Karpas-422 (cell line): ENCODE measurements around the gene TECPR1. TPM values are rescaled to one million over a fixed set of nuclear protein-coding genes. Genes with fewer than 3 reads are reported as not detected.

Experiments
- DNase-seq: peaks from one replicate; pipeline ENCODE4 v3.0.0-alpha.2; 2015
- H2AFZ ChIP-seq: fragments of 200-600 bp; sonication (generic); 2 replicates; pipeline ENCODE4 v1.6.1; 2014; ENCODE audit warnings: antibody characterized with exemption, low read length, mixed read lengths
- H3K27ac ChIP-seq: fragments of 200-600 bp; sonication (generic); 2 replicates; pipeline ENCODE4 v1.5.1; 2014; ENCODE audit warnings: mild to moderate bottlenecking, low read length, moderate library complexity
- H3K27me3 ChIP-seq: fragments of 200-600 bp; sonication (generic); 2 replicates; pipeline ENCODE4 v1.6.1; 2014; ENCODE audit warnings: low read length, mixed read lengths
- H3K36me3 ChIP-seq: fragments of 200-600 bp; sonication (generic); 2 replicates; pipeline ENCODE4 v1.6.1; 2014; ENCODE audit warnings: low read length, mixed read lengths; ENCODE audit not compliant: insufficient read depth
- H3K4me1 ChIP-seq: fragments of 200-600 bp; sonication (generic); 2 replicates; pipeline ENCODE4 v1.6.1; 2014; ENCODE audit warnings: mild to moderate bottlenecking, low read length, mixed read lengths
- H3K4me2 ChIP-seq: fragments of 200-600 bp; sonication (generic); 2 replicates; pipeline ENCODE4 v1.6.1; 2014; ENCODE audit warnings: low read length, low read depth, mild to moderate bottlenecking; ENCODE audit not compliant: poor library complexity, severe bottlenecking
- H3K4me3 ChIP-seq: fragments of 200-600 bp; sonication (generic); 2 replicates; pipeline ENCODE4 v1.5.1; 2014; ENCODE audit warnings: mild to moderate bottlenecking, antibody characterized with exemption, low read length, mixed read lengths
- H3K79me2 ChIP-seq: fragments of 200-600 bp; sonication (generic); 2 replicates; pipeline ENCODE4 v1.6.1; 2014; ENCODE audit warnings: mild to moderate bottlenecking, low read length, mixed read lengths
- H3K9ac ChIP-seq: fragments of 200-600 bp; sonication (generic); 2 replicates; pipeline ENCODE4 v1.6.0; 2014; ENCODE audit warnings: low read length
- H3K9me2 ChIP-seq: fragments of 200-600 bp; sonication (generic), shearing (Covaris generic); replicated peaks from 2 replicates; pipeline ENCODE4 v1.6.0; 2014; ENCODE audit warnings: mild to moderate bottlenecking, low read length, moderate library complexity; ENCODE audit not compliant: insufficient read depth
- H3K9me3 ChIP-seq: fragments of 300-700, 200-600 bp; sonication (generic); 2 replicates; pipeline ENCODE4 v1.6.1; 2014; ENCODE audit warnings: low read length, mixed read lengths
- H4K20me1 ChIP-seq: fragments of 200-600 bp; sonication (generic); 2 replicates; pipeline ENCODE4 v1.6.1; 2014; ENCODE audit warnings: mild to moderate bottlenecking, antibody characterized with exemption, low read length, low read depth; ENCODE audit not compliant: insufficient read depth
- total RNA-seq: library from RNA; depleted of rRNA; stranded (reverse); fragments of >200 nt; shearing (Covaris generic); gene quantifications from 2 replicates; pipeline ENCODE4 v1.2.3, GENCODE V29; 2014; ENCODE audit warnings: low replicate concordance

Gene TECPR1
- total RNA-seq, 1 experiment from 2014 or later = 30.7 TPM

DNA sequence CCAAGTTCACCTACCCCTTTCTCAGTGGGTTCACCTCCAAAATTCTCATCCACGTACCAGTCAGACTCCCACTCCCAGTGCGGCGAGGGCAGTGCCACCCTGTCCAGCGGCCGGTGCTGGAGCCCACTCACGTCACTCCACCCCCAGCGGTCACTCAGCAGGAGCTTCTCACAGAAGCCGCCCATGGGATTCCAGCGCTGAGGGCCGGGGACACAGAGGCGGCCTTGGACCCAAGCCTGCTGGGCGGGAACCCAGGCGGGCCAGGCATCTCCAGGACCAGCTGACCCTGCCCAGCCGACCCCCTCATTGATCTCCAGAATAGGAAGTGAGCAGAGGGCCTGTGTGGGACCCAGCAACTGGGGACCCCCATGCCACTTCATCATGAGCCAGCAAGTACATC is 7.2 kb downstream of the TECPR1 start:
- Histone ChIP-seq H3K9ac (no peak overlapping the region), H3K9me2 (no peaks in the 10 kb centered on the region), H3K4me3 (no peak overlapping the region), H3K4me1 (no peaks in the 10 kb centered on the region), H3K4me2 (no peak overlapping the region), H3K27me3 (no peaks in the 10 kb centered on the region), H3K9me3 (no peaks in the 10 kb centered on the region), H3K27ac (no peak overlapping the region), H3K79me2 (no peaks in the 10 kb centered on the region), H2AFZ (no peak overlapping the region), H4K20me1 (no peaks in the 10 kb centered on the region), H3K36me3 (no peaks in the 10 kb centered on the region)
- DNase-seq = no peak

DNA sequence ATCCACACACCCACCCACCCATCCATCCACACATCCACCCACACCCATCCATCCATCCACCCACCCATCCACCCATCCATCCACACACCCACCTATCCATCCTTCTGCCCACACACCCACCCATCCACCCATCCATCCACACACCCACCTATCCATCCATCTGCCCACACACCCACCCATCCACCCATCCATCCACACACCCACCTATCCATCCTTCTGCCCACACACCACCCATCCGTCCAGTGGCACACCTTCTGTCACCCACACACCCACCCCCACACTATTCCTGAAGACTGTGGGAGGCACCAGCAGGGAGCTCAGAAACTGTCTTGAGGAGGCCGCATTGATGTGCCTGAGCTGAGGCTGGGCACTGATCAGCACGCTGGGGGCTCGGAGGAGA is 9.1 kb downstream of the TECPR1 start:
- Histone ChIP-seq H3K79me2 (no peaks in the 10 kb centered on the region), H3K27me3 (no peaks in the 10 kb centered on the region), H3K9me3 (no peaks in the 10 kb centered on the region), H3K9me2 (no peaks in the 10 kb centered on the region), H3K4me1 (no peaks in the 10 kb centered on the region), H3K9ac (no peak overlapping the region), H2AFZ (no peak overlapping the region), H3K4me3 (no peak overlapping the region), H4K20me1 (no peaks in the 10 kb centered on the region), H3K4me2 (no peak overlapping the region), H3K36me3 (no peaks in the 10 kb centered on the region), H3K27ac (no peak overlapping the region)
- no peak for DNase-seq

DNA sequence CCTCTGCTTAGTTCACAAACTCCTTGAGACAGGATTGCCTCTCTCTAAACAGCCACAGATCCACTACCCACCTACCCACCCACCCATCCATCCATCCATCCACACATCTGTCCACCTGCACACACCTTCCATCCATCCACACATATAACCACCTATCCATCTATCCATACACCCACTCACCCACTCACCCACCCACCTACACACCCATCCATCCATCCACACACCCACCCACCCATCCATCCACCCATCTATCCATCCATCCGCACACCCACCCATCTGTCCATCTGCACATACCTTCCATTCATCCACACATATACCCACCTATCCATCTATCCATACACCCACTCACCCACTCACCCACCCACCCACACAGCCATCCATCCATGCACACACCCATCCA is 9.7 kb downstream of the TECPR1 start:
- Histone ChIP-seq H3K36me3 (no peaks in the 10 kb centered on the region), H2AFZ (no peak overlapping the region), H3K27me3 (no peaks in the 10 kb centered on the region), H3K4me2 (no peak overlapping the region), H3K27ac (no peak overlapping the region), H3K9me2 (no peaks in the 10 kb centered on the region), H3K4me3 (no peak overlapping the region), H3K79me2 (no peaks in the 10 kb centered on the region), H4K20me1 (no peaks in the 10 kb centered on the region), H3K9me3 (no peaks in the 10 kb centered on the region), H3K9ac (no peak overlapping the region), H3K4me1 (no peaks in the 10 kb centered on the region)
- no peak for DNase-seq

DNA sequence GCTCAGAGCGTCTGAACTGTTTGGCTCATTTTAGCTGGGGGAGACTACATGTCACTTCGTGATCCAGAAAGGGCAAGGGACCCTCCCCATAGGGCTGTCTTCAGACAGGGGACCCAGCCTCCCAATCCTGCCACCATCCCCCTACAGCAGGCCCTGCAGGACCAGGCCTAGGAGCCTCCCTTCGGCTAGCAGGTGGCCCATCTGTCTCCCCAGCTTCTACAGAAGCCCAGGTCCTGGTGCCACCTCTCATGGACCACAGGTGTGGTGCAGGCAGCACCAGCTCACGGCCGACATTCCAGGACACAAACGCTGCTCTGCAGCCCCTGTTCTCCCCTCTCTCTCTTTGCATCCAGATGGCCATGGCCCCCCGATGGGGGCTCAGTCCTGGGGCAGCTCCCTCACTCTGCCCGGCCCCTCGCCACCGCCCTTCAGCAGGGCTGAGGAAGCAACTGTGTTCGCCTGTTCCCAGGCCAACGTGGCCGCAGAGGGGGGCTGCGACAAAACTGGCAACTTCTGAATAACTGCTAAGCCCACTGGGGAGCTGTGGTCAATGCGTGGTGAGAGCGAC is 10.3 kb downstream of the TECPR1 start:
- Histone ChIP-seq H2AFZ (no peak overlapping the region), H3K4me1 (no peaks in the 10 kb centered on the region), H3K9me3 (no peaks in the 10 kb centered on the region), H3K27ac (no peak overlapping the region), H3K27me3 (no peaks in the 10 kb centered on the region), H4K20me1 (no peaks in the 10 kb centered on the region), H3K9ac (no peak overlapping the region), H3K4me2 (no peak overlapping the region), H3K79me2 (no peaks in the 10 kb centered on the region), H3K9me2 (no peaks in the 10 kb centered on the region), H3K36me3 (no peaks in the 10 kb centered on the region), H3K4me3 (no peak overlapping the region)
- DNase-seq = no peak

DNA sequence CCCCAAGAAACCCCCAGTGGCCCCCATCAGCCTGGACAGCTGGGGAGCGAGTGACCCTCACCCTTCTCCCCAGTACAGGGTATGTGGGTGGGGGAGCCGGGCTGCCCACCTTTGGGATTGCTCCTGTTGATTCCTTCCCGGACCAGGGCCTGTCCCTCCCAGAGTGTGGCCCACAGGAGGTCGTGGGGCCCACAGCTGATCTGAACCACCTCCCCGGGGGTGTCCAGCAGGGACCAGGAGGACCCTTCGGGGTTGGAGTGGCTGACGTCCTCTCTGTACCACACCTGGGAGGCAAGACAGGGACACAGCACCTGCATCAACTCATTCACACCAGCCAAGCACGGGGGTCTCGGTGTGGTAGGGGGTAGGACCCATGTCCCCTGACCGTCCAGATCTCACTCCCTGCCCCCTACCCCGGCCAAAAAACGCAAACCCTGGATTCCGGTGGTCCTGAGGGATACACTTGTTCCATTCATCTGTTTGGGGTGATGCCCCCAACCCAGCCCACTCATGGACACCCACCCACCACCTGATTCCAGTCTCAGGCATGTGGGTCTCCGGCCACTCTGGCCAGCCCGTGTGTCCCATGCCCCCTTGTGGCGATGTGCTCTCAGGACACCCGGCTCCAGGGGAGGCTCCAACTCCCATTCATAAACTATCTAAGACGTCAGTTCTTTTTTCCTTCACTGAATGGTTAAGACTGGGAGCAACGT is 10.9 kb downstream of the TECPR1 start:
- Histone ChIP-seq H3K27me3 (no peaks in the 10 kb centered on the region), H3K79me2 (no peaks in the 10 kb centered on the region), H3K4me1 (no peaks in the 10 kb centered on the region), H3K9me2 (no peaks in the 10 kb centered on the region), H3K9me3 (no peaks in the 10 kb centered on the region), H3K36me3 (no peaks in the 10 kb centered on the region), H3K4me2 (no peak overlapping the region), H3K27ac (no peak overlapping the region), H4K20me1 (no peaks in the 10 kb centered on the region), H2AFZ (no peak overlapping the region), H3K4me3 (no peak overlapping the region), H3K9ac (no peak overlapping the region)
- DNase-seq = peak; percentile 83

DNA sequence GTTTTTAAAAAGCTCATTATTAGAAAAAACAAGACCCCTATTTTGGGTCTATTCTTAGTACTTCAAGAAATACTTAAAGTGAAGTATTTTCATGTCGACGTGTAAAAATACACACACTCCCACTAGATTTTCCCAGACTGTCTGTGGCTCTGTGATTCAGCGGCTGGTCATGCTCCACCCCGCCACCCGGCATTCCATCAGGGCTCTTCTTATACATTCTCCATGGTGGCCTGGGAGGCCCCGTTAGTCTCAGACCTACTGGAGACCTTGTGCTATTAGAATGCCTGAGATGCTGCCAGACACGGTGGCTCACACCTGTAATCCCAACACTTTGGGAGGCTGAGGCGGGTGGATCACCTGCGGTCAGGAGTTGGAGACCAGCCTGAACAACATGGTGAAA is 13.1 kb downstream of the TECPR1 start:
- no peaks in the 10 kb centered on the region for H3K27me3 ChIP-seq
- H3K27ac ChIP-seq = no peak overlapping the region

DNA sequence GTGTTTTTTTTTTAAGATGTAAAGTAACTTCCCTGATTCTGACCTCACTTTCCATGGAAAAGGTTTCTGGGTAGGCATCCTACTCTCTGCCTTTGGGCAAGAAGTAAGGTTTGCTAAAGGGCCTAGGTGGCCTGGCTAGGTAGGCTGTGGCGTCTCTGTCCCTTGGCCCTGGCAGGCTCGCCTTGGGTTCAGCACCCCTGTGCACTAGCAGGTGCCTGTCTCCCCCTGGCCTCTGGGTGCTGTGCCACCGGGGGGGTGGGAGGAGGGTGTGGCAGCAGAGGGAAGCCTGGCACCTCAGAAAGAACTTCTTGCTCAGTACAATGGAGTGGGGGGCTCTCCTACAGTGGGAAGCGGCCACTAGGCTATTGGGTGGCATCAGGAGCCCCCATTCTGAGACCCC is 14.0 kb downstream of the TECPR1 start:
- H3K27ac ChIP-seq = no peak overlapping the region
- H3K9me3 ChIP-seq = no peaks in the 10 kb centered on the region
- no peaks in the 10 kb centered on the region for H3K79me2 ChIP-seq
- H3K4me2 ChIP-seq = no peak overlapping the region
- no peak overlapping the region for H3K9ac ChIP-seq
- no peak overlapping the region for H2AFZ ChIP-seq
- H3K4me1 ChIP-seq = no peaks in the 10 kb centered on the region
- no peaks in the 10 kb centered on the region for H3K27me3 ChIP-seq
- no peaks in the 10 kb centered on the region for H3K9me2 ChIP-seq
- no peaks in the 10 kb centered on the region for H4K20me1 ChIP-seq
- H3K4me3 ChIP-seq = no peak overlapping the region
- DNase-seq = no peak
- H3K36me3 ChIP-seq = no peaks in the 10 kb centered on the region

More for the DNA sequence above, 13.1 kb downstream of the TECPR1 start:
- H3K79me2 ChIP-seq = no peaks in the 10 kb centered on the region
- H3K4me3 ChIP-seq = no peak overlapping the region
- DNase-seq = no peak
- H3K9me3 ChIP-seq = no peaks in the 10 kb centered on the region
- H3K4me2 ChIP-seq = no peak overlapping the region
- no peaks in the 10 kb centered on the region for H4K20me1 ChIP-seq
- no peaks in the 10 kb centered on the region for H3K9me2 ChIP-seq
- H3K4me1 ChIP-seq = no peaks in the 10 kb centered on the region
- H3K36me3 ChIP-seq = no peaks in the 10 kb centered on the region
- H2AFZ ChIP-seq = no peak overlapping the region
- H3K9ac ChIP-seq = no peak overlapping the region

DNA sequence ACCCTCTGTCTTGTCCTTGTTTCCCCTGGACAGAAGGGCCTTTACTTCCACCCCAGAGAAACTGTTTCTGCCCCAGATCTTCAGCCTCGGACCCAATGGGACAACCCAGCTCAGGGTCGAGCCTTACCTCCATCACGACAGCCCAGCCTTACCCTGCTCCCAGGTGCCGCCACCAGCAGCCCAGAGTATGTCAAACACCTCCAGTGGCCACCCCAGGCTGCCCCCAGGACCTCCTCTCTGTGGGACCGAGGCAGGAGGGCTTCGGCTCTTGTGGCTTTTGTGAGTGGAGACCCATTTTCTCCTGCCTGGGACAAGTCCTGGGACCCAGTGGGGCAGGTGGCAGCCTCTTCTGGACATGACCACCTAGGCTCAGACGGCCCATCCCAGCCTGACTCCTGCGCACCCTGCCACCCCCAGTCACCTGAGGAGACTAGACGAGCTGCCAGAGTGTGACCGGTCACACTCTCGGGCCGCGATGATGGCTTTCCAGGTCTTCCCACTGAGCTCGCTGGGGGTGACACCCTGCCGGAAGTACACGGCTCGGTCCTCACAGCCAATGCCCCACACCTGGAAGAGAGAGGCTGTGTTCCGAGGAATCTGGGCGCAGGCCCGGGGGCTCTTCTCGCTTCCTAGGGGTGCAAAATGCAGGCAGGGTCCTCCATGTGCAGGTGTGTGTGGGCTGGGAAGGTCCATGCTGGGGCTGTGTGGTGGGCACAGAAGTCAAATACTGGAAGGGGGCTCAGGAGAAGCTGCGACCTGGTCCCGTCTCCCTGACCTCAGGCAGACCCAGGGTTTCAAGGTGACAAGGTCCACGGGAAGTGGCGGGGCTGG is 15.5 kb downstream of the TECPR1 start:
- H3K27me3 ChIP-seq = no peaks in the 10 kb centered on the region

More for the DNA sequence above, 15.5 kb downstream of the TECPR1 start:
- Histone ChIP-seq H3K9me2 (no peaks in the 10 kb centered on the region), H3K4me2 (no peak overlapping the region), H3K79me2 (no peaks in the 10 kb centered on the region), H3K27ac (no peak overlapping the region), H3K9me3 (no peaks in the 10 kb centered on the region), H2AFZ (no peak overlapping the region), H3K9ac (no peak overlapping the region), H3K4me1 (no peaks in the 10 kb centered on the region), H3K36me3 (no peaks in the 10 kb centered on the region), H4K20me1 (no peaks in the 10 kb centered on the region), H3K4me3 (no peak overlapping the region)
- no peak for DNase-seq
